ENCODE measurements around the gene SDK1.
A peak's percentile ranks its signal among the peaks of the same experiment; 100 is the strongest.
"Not testable (repeated sequence)": the region's sequence is repeated elsewhere in the genome, so short reads cannot be mapped to it uniquely, and the experiment has no call there.

The SDK1 gene

DNA sequence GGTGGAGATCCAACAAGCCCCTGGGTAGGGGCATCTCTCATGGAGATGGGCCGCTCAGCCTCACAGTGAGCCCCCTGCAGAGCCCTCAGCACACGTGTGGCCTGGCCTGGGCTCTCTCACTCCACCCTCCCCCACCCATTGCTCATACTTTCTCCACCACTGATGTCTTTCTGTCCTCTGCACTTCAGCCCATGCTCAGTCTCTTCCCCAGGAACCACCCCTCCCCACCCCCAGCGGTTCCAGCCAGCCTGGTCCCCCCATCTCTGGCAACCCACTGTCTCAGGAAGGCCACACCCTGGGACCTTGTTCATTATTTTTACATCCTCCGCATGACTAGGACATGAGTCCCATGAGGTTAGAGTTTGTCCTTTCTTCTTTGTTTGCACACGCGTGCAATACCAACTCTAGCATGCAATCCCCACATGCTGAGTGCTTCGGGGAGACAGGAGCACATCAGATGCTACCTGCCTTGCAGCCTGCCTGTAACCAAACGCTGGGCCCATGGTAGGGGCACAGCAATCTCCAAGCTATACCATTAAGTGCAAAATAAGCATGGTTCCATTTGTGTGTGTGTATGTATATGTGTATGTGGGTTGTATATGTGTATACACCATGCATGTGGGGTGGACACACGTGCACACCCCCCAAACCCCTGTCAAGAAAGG lies 972.6 kb downstream of the SDK1 start:
- DNase-seq: no peak
- in situ Hi-C loops (cut with HindIII; ENCODE audit: low pct_ligation_motif_present, low pct_unique_long_range_greater_than_20kb, low sequenced_read_pairs): no loop called here

DNA sequence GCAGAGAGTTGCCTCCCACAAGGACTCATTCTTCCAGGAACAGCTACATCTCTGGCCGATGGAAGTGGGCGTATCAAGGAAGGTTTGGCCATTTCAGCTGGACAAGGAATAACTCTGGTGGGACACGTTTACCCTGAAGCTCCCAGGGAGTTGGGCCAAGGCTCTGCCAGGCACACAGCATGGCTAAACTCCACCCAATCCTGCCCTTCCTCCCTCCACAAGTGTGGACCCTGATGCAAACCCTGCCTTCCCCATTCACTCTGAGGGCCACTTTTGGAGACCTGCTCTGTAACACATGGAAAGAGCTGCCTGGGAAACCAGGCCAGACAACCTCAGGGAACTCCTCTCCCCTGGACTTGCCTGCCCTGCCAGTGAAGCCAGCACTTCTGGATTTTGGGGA lies 973.2 kb downstream of the SDK1 start:
- in situ Hi-C loops (cut with HindIII; ENCODE audit: low pct_ligation_motif_present, low pct_unique_long_range_greater_than_20kb, low sequenced_read_pairs): no loop called here
- DNase-seq: no peak

- no peak for DNase-seq
- in situ Hi-C loops (cut with HindIII; ENCODE audit: low pct_ligation_motif_present, low pct_unique_long_range_greater_than_20kb, low sequenced_read_pairs): no loop called here
These were observed 976.9 kb downstream of the SDK1 start for GRCh38 chr7:4277936-4278335.

GRCh38 chr7:4279216-4279615 lies 978.2 kb downstream of the SDK1 start:
- in situ Hi-C loops (cut with HindIII; ENCODE audit: low pct_ligation_motif_present, low pct_unique_long_range_greater_than_20kb, low sequenced_read_pairs): no loop called here
- DNase-seq: no peak

DNA sequence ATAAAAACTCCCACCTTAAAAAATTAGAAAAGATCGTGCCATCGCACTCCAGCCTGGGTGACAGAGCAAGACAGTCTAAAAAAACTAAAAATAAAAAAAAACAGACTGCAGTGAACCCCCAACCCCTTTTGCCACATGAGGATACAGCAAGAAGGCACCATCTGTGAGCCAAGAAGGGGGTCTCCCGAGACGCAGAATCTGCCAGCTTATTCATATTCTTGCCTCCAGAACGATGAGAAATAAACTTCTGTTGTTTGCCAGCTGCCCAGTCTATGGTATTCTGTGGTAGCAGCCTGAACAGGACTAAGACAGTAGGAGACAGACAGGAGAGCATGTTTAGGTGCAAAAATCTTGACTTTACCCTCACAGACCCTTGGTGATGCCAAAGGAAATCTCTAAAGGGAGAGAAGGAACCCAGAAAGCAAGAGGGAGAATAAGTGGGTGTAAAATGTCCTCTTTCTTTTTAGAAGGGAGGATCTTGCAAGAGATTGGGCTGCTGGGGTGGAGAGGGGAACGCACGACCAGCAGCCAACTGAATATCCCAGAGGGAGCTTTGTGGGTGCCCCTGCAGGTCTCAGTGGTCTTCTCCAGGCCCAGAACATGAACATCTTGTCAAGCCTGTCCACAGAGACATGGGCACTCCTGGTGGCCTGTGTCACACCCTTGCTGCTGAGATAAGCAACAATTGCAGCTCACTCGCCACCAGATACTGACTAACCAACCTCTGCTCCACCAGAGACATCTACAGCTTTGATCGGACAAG lies 980.4 kb downstream of the SDK1 start:
- DNase-seq: no peak
- in situ Hi-C loops (cut with HindIII; ENCODE audit: low pct_ligation_motif_present, low pct_unique_long_range_greater_than_20kb, low sequenced_read_pairs): no loop called here

DNA sequence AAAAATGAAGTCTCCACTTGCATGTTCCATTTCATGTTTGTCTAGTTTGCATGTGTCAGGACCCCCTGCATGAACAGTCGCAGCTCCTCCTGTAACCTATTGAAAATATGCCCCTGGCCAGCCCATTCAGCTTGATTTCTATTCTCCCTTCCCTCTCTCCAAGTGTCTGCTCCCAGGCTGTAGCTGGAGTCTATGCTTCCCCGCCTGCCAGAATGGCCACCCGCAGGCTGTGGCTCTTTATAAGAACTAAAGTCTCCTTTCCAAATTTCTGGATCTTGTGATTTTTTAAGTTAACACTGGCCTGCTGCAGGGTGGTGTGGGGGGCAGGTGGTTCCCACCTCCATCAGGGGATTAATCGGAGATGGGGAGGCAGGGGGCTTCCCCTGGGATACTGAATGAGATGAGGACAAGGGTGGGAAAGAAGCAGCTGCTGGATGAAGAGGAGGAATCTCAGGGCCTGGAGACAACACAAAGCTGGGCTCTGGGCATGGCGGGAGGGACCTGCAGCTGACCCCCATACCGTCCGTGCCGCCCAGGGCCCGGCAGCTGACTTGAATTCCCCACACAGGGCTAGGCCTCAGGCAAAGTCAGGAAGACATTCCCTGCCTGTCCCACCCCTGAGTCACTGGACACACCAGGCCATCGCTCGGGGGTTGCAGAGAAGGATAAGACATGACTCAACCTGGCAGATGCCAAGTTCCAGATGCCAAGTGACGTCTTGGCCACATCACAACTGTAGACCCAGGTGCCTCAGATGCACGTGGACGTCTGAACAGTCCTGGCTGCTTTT lies 981.6 kb downstream of the SDK1 start:
- DNase-seq: peak; percentile 22
- in situ Hi-C loops (cut with HindIII; ENCODE audit: low pct_ligation_motif_present, low pct_unique_long_range_greater_than_20kb, low sequenced_read_pairs): no loop called here

DNA sequence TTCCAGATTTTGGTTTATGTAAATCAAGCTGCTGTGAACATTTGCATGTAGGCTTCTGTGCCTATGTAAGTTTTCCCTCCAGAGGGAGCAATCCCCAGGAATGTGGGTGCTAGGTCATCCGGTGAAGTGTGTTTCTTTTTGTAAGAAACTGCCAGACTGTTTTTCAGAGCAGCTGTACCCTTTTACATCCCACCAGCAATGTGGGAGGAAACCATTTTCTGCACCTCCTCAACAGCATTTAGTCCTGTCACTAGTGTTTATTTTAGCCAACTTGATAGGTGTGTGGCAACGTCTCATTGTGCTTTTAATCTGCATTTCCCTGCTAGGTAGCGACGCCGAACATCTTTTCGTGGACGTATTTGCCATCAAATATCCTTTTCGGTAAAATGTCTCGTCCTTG lies 985.3 kb downstream of the SDK1 start:
- no peak for DNase-seq
- in situ Hi-C loops (cut with HindIII; ENCODE audit: low pct_ligation_motif_present, low pct_unique_long_range_greater_than_20kb, low sequenced_read_pairs): no loop called here

DNA sequence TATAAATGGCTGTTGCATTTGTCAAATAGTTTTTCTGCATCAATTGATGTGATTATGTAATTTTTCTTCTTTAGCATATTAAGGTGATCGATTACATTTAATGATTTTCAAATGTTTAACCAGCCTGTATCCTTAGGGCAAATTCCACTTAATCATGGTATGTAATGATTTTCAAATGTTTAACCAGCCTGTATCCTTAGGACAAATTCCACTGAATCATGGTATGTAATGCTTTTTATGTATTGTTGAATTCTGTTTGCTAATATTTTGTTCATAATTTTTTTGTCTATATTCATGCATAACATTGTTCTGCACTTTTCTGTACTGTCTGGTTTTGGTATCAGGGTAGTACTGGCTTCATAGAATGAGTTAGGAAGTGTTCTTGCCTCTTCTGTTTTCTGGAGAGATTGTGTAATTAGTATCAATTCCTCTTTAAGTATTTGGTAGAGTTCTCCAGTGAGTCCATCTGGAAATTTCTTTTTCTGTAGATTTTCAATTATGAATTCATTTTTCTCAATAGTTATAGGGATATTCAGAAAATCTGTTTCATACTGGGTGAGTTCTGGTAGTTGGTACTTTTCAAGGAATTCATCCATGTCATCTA lies 987.8 kb downstream of the SDK1 start:
- DNase-seq: no peak
- in situ Hi-C loops (cut with HindIII; ENCODE audit: low pct_ligation_motif_present, low pct_unique_long_range_greater_than_20kb, low sequenced_read_pairs): no loop called here

GRCh38 chr7:4297165-4297917 lies 996.3 kb downstream of the SDK1 start:
- no peak for DNase-seq
- in situ Hi-C loops (cut with HindIII; ENCODE audit: low pct_ligation_motif_present, low pct_unique_long_range_greater_than_20kb, low sequenced_read_pairs): no loop called here

DNA sequence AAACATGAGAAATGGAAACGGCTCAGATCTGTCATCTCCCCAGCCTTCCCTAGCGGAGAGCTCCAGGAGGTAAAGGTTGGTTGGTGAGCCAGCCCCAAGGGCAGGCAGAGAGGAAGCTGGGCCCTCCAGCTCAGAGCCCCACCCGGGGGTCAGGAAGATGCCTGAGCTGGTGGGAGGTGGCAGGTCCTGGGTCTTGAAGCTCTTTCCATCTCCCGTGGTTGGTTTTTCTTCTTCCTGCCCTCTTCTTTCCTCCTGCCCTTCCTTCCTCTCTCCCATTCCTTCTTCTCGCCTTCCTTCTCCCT lies 996.8 kb downstream of the SDK1 start:
- in situ Hi-C loops (cut with HindIII; ENCODE audit: low pct_ligation_motif_present, low pct_unique_long_range_greater_than_20kb, low sequenced_read_pairs): no loop called here
- no peak for DNase-seq

DNA sequence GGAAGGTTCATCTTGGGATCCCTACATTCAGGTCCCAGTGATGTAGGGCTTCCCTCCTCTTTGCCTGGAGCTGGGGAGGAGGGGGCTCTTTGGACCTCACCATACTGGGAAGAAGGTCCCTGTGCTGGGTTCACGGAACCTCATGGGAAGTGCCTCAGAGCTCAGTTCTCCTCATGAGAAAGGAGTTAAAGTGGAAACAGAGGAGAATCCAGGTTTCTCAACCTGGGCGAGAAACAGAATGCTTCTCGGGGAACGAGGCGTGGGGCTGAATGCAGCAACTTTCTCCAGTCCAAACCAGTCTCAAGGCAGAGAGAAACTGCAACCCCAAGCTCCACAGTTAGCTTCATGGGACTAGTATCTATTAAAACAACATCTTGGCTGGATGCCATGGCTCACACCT lies 998.4 kb downstream of the SDK1 start:
- in situ Hi-C loops (cut with HindIII; ENCODE audit: low pct_ligation_motif_present, low pct_unique_long_range_greater_than_20kb, low sequenced_read_pairs): no loop called here
- DNase-seq: no peak

DNA sequence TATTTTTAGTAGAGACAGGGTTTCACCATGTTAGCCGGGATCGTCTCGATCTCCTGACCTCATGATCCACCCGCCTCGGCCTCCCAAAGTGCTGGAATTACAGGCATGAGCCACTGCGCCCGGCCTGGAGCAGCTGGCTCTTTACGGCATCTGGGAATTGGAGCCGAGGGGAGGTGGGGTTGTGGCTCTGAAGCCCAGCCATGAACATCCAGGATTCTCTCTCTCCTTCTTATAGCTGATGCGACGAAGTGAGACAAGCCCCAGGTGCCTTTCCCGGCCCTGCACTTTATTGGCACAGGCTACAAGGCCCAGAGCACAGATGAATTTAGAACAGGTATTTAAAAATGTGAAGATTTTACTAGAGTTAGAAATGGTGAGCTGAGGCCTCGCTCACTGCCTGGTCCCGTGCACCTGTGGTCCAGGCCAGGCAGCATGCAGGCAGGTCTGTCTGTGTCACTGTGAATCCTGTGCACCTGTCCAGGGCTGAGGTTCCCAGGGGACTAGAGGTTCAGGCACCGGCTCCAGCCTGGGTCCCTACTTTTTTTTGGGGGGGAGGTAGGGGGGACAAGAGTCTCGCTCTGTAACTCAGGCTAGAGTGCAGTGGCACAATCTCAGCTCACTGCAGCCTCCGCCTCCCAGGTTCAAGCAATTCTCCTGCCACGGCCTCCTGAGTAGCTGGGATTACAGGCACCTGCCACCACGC lies 1001.3 kb downstream of the SDK1 start:
- DNase-seq: no peak
- in situ Hi-C loops (cut with HindIII; ENCODE audit: low pct_ligation_motif_present, low pct_unique_long_range_greater_than_20kb, low sequenced_read_pairs): no loop called here

- DNase-seq: no peak
- in situ Hi-C loops (cut with HindIII; ENCODE audit: low pct_ligation_motif_present, low pct_unique_long_range_greater_than_20kb, low sequenced_read_pairs): no loop called here
These were observed 1006.5 kb downstream of the SDK1 start for GRCh38 chr7:4307316-4308204.

GRCh38 chr7:4308205-4308590 lies 1007.1 kb downstream of the SDK1 start:
- DNase-seq: no peak
- in situ Hi-C loops (cut with HindIII; ENCODE audit: low pct_ligation_motif_present, low pct_unique_long_range_greater_than_20kb, low sequenced_read_pairs): no loop called here

DNA sequence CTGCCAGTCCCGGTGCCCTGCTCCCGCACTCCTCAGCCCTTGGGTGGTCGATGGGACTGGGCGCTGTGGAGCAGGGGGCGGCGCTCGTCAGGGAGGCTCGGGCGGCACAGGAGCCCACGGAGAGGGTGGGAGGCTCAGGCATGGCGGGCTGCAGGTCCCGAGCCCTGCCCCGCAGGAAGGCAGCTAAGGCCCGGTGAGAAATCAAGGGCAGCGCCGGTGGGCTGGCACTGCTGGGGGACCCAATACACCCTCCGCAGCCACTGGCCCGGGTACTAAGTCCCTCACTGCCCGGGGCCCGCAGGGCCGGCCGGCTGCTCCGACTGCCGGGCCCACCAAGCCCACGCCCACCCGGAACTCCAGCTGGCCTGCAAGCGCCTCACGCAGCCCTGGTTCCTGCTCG lies 1012.9 kb downstream of the SDK1 start:
- in situ Hi-C loops (cut with HindIII; ENCODE audit: low pct_ligation_motif_present, low pct_unique_long_range_greater_than_20kb, low sequenced_read_pairs); DNase-seq: not testable (repeated sequence)

DNA sequence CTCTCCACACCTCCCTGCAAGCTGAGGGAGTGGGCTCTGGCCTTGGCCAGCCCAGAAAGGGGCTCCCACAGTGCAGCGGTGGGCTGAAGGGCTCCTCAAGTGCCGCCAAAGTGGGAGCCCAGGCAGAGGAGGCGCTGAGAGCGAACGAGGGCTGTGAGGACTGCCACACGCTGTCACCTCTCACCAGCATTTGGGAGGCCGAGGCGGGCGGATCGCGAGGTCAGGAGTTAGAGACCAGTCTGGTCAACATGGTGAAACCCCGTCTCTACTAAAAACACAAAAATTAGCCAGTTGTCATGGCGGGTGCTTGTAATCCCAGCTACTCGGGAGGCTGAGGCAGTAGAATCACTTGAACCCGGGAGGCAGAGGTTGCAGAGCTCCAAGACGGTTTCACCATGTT lies 1013.3 kb downstream of the SDK1 start:
- DNase-seq; in situ Hi-C loops (cut with HindIII; ENCODE audit: low pct_ligation_motif_present, low pct_unique_long_range_greater_than_20kb, low sequenced_read_pairs): not testable (repeated sequence)

Measured in ACHN (cell line).